GM12891 (cell line): ENCODE results near the gene FOXA3.

Experiments
- DNase-seq: peaks from one replicate; pipeline ENCODE4 v3.0.0; 2011; ENCODE audit warnings: low spot score; ENCODE audit not compliant: insufficient read length
- FAIRE-seq: peaks from 2 replicates; lab custom pipeline; 2011; peaks lifted over from hg19 to GRCh38; lab: Jason Lieb, UNC
- PAX5 ChIP-seq: IDR thresholded peaks from 2 replicates; pipeline ENCODE4 v1.6.1; 2011; ENCODE audit warnings: low read length, moderate library complexity, mild to moderate bottlenecking; ENCODE audit not compliant: insufficient read depth, severe bottlenecking
- POLR2A ChIP-seq: IDR thresholded peaks from 2 replicates; pipeline ENCODE4 v1.6.1; 2011; ENCODE audit warnings: low read depth, low read length, control low read depth
- POLR2AphosphoS5 ChIP-seq: IDR thresholded peaks from 2 replicates; pipeline ENCODE4 v1.6.1; 2011; ENCODE audit warnings: low read depth, low read length, control low read depth
- POU2F2 ChIP-seq: IDR thresholded peaks from 2 replicates; pipeline ENCODE4 v1.6.1; 2011; ENCODE audit warnings: low read depth, mild to moderate bottlenecking, control low read depth, low read length, moderate library complexity
- SPI1 ChIP-seq: IDR thresholded peaks from 2 replicates; pipeline ENCODE4 v1.6.1; 2011; ENCODE audit warnings: low read depth, low read length, control low read depth
- TAF1 ChIP-seq: IDR thresholded peaks from 2 replicates; pipeline ENCODE4 v1.6.1; 2011; ENCODE audit warnings: low read depth, low read length, control low read depth

The FOXA3 gene

DNA sequence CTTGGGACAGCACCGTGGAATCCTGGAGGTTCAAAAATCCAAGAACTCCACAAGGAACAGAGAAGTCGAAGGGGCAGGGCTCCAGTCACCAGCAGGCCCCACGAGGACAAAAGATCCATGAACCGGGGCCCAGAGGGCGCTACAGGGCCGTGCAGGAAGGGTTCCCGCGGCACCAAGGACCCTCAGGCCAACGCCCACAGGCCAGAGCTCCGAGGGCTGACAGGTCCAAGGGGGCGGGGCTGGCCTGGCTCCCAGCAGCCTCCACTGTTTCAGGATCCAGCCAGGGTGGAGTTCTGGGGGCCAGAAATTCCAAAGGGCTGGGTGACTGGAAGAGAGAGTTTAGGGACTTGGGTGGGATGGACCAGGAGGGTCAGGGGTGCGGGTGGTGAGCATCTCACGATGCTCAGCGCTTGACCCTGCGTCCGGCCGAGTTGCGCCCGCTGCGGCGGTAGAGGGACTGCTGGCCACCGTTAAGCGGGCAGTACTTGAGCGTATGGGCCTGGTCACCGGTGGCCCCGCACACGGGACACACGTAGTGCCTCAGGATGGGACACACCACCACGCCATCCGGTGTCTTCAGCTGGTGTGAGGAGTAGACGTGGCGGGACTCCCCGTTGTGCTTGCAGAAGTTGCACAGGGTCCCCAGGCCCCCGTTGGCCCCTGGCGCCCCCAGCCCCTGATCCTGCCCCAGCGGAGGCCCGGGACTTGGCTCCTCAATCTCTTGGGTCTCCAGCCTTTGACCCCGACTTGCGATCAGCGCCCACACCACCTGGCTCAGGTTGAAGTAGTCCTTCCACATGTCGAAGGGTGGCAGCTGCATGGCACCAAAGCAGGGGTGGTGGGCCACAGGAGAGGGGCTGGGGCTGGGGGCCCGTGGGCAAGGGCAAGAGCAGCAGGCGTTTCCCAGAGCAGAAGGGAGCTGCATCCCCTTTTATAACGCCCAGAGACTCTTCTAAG lies 50.0 kb downstream of the FOXA3 start, which contains the start of gene NANOS2:
NANOS2 (minus strand) TSS at position 905 of the 957 bp plus-strand sequence; CDS start at position 820, 85 bp downstream.
- no peak for DNase-seq
- FAIRE-seq: no peak
- TF ChIP-seq TAF1 (no peak), PAX5 (no peak), POLR2AphosphoS5 (no peak), POU2F2 (no peak), POLR2A (no peak), SPI1 (no peak)

DNA sequence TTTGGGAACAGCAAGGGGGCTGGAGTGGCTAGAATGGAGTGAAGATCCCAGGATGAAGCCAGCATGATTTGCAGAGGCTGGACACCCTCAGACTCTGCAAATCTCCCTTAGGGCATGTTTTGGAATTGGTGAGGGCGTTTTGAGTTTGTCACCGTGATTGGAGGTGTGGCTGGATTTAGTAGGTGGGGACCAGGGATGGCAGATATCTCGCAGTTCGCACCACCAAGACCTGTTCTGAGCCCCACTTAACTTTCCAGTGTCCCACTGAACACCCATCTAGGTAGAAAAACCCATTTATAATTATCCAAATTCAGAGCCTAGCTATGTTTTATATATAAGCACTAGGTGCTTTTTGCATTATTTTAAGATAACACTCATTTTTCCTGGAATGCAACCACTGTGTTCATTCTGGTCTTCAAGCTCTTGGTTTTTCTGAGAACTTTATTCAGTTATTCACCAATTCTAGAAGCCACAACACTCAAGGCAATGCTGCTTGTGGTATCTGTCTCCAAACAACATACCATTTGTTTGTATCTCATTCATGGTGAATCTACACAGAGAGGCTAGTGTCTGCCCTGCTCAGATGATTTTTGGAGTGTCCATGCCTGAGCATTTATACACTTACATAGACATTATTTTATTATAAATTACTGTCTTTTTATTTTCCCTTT lies 53.4 kb downstream of the FOXA3 start:
- DNase-seq (no peak), FAIRE-seq (no peak)
- TF ChIP-seq TAF1 (no peak), POLR2AphosphoS5 (no peak), POLR2A (no peak), PAX5 (no peak), SPI1 (no peak), POU2F2 (no peak)

DNA sequence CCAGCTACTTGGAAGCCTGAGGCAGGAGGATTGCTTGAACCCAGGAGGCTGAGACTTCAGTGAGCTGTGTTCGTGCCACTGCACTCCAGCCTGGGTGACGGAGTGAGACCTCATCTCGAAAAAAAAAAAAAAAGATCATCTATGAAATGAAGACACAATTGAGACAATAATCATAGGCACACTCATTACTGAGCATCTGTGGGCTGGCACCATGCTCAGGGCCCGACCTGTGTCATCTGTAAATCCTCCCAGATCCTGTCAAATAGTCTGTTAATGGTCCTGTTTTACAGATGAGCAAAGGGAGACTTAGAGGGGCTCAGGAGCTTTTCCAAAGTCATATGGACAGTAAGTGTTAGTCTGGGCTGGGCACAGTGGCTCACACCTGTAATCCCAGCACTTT lies 54.6 kb downstream of the FOXA3 start:
- TF ChIP-seq PAX5: no peak
- no peak for DNase-seq
- no peak for FAIRE-seq

DNA sequence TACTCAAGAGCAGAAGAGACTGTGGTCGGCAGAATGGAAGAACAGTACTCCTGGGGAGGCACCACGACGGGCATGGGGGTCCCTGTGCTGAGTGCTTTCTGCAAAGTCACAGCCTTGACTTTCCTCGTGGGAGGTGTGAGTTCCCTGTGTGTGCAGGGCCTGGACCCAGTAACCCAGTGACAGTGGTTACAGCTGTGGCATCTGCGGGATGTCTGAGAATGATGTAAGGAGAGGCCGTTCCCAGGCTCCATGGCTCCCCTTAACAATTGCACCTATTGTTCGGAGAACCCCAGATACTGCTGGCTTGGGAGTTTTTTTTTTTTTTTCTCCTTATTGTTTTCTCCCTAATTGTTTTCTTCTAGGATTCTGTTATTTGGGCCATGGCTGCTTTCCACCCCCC lies 55.6 kb downstream of the FOXA3 start:
- TF ChIP-seq POU2F2: no peak
- no peak for TF ChIP-seq SPI1
- TF ChIP-seq POLR2A: no peak
- TF ChIP-seq TAF1: no peak
- TF ChIP-seq PAX5: no peak
- no peak for TF ChIP-seq POLR2AphosphoS5
- DNase-seq: no peak
- FAIRE-seq: no peak

DNA sequence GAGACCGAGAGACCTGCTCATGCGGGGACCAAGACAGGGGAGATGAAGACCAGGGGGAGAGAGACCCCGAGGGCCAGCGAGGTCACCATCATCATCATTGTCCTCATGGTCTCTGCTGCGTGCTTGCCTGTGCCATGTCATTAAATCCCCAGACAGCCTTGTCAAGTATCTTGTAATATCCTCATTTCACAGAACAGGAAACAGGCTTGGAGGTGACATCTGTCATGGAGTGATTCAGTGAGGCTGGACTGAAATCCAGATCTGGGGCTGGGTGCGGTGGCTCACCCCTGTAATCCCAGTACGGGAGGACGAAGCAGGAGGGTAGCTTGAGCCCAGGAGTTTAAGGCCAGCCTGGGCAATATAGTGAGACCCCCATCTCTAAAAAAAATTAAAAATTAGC lies 56.3 kb downstream of the FOXA3 start:
- FAIRE-seq (no peak), DNase-seq (no peak)
- TF ChIP-seq POU2F2 (no peak), SPI1 (no peak), PAX5 (no peak), TAF1 (no peak), POLR2A (no peak), POLR2AphosphoS5 (no peak)

DNA sequence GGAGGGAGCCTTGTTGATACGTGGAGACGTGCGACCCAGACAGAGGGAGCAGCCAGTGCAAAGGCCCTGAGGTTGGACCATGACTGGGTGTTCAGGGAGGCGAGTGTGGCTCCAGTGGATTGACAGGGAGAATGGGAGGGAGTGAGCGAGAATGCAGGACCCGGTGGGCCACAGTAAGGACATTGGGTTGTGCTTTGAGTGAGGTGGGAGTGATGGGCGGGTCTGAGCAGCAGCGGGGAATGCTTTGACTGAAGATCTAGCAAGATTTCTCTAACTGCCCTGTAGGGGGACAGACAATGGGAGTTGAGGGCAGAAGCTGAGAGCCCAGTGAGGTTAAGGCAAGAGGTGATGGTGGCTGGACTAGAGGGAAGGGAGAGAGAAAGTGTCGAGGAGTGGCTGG lies 58.2 kb downstream of the FOXA3 start:
- peak; percentile 69 for FAIRE-seq
- no peak for DNase-seq
- TF ChIP-seq PAX5 (no peak), POLR2AphosphoS5 (no peak), POLR2A (no peak), POU2F2 (no peak), SPI1 (no peak)
